Thymus (tissue), 2 donors: ENCODE data around the gene NHERF1. TPM values are rescaled to one million over a fixed set of nuclear protein-coding genes. Genes with fewer than 3 reads are reported as not detected.

Source experiments
- polyA plus RNA-seq: library from polyadenylated mRNA; stranded (reverse); fragments of 200-250 nt; gene quantifications from one replicate; pipeline ENCODE4 v1.2.3, GENCODE V29; 2013
- total RNA-seq: library from RNA; stranded (reverse); fragments of 120-200 nt; gene quantifications from one replicate; pipeline ENCODE4 v1.2.4, GENCODE V29; 2013
- donor health status: healthy.

Gene NHERF1
- total and polyA plus RNA-seq, 2 donors = 49.5 to 56.6 TPM

Other genes starting within 250 kb of the NHERF1 start
- 0.38 TPM for gene CD300LB, start 217.2 kb upstream of the NHERF1 start, total RNA-seq
- gene CD300LB, start 217.2 kb upstream of the NHERF1 start, polyA plus RNA-seq = 0.64 TPM
- 0.80 TPM for gene CD300C, start 202.5 kb upstream of the NHERF1 start, total RNA-seq
- 1.2 TPM for gene CD300C, start 202.5 kb upstream of the NHERF1 start, polyA plus RNA-seq
- gene CD300H, start 181.1 kb upstream of the NHERF1 start, total RNA-seq = 0.38 TPM
- gene CD300H, start 181.1 kb upstream of the NHERF1 start, polyA plus RNA-seq = 2.8 TPM
- not detected for gene CD300LD, start 156.3 kb upstream of the NHERF1 start, total RNA-seq
- 0.16 TPM for gene CD300LD, start 156.3 kb upstream of the NHERF1 start, polyA plus RNA-seq
- gene CD300E, start 124.9 kb upstream of the NHERF1 start, total RNA-seq = 0.33 TPM
- 4.0 TPM for gene CD300E, start 124.9 kb upstream of the NHERF1 start, polyA plus RNA-seq
- 3.4 TPM for gene CD300LF, start 35.7 kb upstream of the NHERF1 start, total RNA-seq
- 6.0 TPM for gene CD300LF, start 35.7 kb upstream of the NHERF1 start, polyA plus RNA-seq
- gene RAB37, start 11.4 kb upstream of the NHERF1 start, total RNA-seq = 19.9 TPM
- 29.3 TPM for gene RAB37, start 11.4 kb upstream of the NHERF1 start, polyA plus RNA-seq
- gene NAT9, start 27.7 kb downstream of the NHERF1 start, total RNA-seq = 17.8 TPM
- 31.1 TPM for gene NAT9, start 27.7 kb downstream of the NHERF1 start, polyA plus RNA-seq
- 0.05 TPM for gene GRIN2C, start 111.3 kb downstream of the NHERF1 start, total RNA-seq
- gene GRIN2C, start 111.3 kb downstream of the NHERF1 start, polyA plus RNA-seq = 0.07 TPM
- 8.2 TPM for gene FDXR, start 124.4 kb downstream of the NHERF1 start, total RNA-seq
- 14.1 TPM for gene FDXR, start 124.4 kb downstream of the NHERF1 start, polyA plus RNA-seq
- gene FADS6, start 145.0 kb downstream of the NHERF1 start, total RNA-seq = 0.14 TPM
- 1.0 TPM for gene FADS6, start 145.0 kb downstream of the NHERF1 start, polyA plus RNA-seq
- gene USH1G, start 174.6 kb downstream of the NHERF1 start, total RNA-seq = 0.09 TPM
- gene USH1G, start 174.6 kb downstream of the NHERF1 start, polyA plus RNA-seq = 0.14 TPM
- gene OTOP2, start 175.6 kb downstream of the NHERF1 start, total RNA-seq = 0.05 TPM
- gene OTOP2, start 175.6 kb downstream of the NHERF1 start, polyA plus RNA-seq = 0.23 TPM
- gene OTOP3, start 187.3 kb downstream of the NHERF1 start, total RNA-seq = under 0.01 TPM
- gene OTOP3, start 187.3 kb downstream of the NHERF1 start, polyA plus RNA-seq = 0.05 TPM
- gene HID1, start 224.1 kb downstream of the NHERF1 start, total RNA-seq = 1.3 TPM
- 9.9 TPM for gene HID1, start 224.1 kb downstream of the NHERF1 start, polyA plus RNA-seq
- 0.57 TPM for gene CDR2L, start 239.0 kb downstream of the NHERF1 start, total RNA-seq
- gene CDR2L, start 239.0 kb downstream of the NHERF1 start, polyA plus RNA-seq = 1.4 TPM